Measurements from ENCODE around the gene CHTOP.

CHTOP gene

DNA sequence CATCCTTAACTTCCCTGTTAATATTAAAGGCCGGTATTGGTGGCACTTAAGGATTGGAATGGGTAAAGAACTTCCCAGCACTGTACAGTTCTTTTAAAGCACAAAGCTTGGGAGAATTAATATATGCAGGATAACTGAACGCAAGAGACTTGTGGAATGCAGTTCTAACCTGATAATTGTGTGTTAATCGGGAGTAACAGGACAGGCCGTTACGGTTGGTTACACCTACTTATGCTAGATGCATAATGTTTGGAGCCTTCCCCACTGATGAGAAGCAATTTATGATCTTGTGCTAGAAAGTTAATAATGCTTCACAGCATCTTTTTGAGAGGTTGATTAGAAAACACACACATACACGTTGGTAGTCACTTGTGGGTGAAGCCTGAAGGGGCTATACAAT is 7.0 kb downstream of the CHTOP start:
- no peak overlapping the region for H3K27ac ChIP-seq
- ChIA-PET POLR2A (ENCODE audit: low non-redundant PET) (no interaction called here), CTCF (no interaction called here)
- no peak for DNase-seq (ENCODE audit: low spot score)
- TF ChIP-seq, protein P1, sequence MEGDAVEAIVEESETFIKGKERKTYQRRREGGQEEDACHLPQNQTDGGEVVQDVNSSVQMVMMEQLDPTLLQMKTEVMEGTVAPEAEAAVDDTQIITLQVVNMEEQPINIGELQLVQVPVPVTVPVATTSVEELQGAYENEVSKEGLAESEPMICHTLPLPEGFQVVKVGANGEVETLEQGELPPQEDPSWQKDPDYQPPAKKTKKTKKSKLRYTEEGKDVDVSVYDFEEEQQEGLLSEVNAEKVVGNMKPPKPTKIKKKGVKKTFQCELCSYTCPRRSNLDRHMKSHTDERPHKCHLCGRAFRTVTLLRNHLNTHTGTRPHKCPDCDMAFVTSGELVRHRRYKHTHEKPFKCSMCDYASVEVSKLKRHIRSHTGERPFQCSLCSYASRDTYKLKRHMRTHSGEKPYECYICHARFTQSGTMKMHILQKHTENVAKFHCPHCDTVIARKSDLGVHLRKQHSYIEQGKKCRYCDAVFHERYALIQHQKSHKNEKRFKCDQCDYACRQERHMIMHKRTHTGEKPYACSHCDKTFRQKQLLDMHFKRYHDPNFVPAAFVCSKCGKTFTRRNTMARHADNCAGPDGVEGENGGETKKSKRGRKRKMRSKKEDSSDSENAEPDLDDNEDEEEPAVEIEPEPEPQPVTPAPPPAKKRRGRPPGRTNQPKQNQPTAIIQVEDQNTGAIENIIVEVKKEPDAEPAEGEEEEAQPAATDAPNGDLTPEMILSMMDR (conservative IDR thresholded peaks at IDR 0.05; ENCODE audit: low read depth) = no peak

DNA sequence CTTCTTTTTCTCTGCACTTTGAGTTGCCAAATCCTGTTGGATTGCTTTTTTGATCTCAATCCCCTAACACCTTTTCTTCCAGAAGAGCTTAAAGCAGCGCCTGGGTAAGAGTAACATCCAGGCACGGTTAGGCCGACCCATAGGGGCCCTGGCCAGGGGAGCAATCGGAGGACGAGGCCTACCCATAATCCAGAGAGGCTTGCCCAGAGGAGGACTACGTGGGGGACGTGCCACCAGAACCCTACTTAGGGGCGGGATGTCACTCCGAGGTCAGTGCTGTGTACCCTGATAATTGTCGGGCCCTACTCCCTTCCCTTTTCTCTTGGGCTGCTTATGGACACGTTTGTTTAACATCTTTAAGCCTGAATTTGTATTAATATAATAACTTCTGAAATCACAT is 8.3 kb downstream of the CHTOP start:
- no peak for DNase-seq (ENCODE audit: low spot score)
- no peak overlapping the region for H3K27ac ChIP-seq
- ChIA-PET POLR2A (ENCODE audit: low non-redundant PET) (no interaction called here), CTCF (no interaction called here)
- TF ChIP-seq, protein P1 (conservative IDR thresholded peaks at IDR 0.05; ENCODE audit: low read depth) = no peak

DNA sequence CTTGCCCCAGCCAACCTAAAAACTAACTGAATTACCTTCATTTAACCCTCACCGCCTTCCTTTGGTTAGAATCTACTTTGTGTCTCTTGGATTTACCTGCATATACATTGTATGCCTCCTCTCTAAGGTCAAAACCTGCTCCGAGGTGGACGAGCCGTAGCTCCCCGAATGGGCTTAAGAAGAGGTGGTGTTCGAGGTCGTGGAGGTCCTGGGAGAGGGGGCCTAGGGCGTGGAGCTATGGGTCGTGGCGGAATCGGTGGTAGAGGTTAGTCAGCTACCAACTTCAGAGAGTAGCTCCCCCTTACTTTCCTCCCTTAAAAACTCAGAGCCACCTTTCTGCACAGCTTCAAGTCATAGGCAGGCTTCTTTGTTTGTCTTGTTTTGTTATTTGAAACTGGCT is 9.2 kb downstream of the CHTOP start:
- CTCF ChIA-PET = interaction anchor here (1.2 kb wide), 1 partner anchor 133 kb away, joined by 3 read pairs; no protein-coding TSS in a partner anchor
- no peak overlapping the region for H3K27ac ChIP-seq
- TF ChIP-seq, protein P1 (conservative IDR thresholded peaks at IDR 0.05; ENCODE audit: low read depth) = no peak
- no peak for DNase-seq (ENCODE audit: low spot score)
- POLR2A ChIA-PET (ENCODE audit: low non-redundant PET) = interaction anchor here (0.7 kb wide), 1 partner anchor 8 kb away, joined by 3 read pairs; no protein-coding TSS in a partner anchor

DNA sequence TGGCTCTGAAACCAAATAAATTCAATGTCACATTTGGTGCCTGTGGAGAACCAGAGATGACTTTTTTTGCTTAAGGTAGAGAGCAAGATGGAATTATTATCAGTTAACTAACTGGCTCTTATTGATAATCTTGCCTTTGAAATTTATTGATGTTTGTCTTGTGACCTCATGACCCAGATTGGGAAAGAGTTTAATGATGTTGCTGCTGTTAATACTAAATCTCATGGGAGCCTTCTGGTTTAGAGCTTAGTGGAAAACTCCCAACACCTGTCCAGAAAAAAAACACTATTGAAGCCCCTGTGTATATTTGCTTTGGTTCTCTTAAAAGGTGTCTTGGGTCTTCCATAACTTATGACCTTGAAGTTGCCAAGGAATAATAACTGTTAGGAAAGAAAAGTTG is 9.9 kb downstream of the CHTOP start:
- no peak for DNase-seq (ENCODE audit: low spot score)
- H3K27ac ChIP-seq = no peak overlapping the region

DNA sequence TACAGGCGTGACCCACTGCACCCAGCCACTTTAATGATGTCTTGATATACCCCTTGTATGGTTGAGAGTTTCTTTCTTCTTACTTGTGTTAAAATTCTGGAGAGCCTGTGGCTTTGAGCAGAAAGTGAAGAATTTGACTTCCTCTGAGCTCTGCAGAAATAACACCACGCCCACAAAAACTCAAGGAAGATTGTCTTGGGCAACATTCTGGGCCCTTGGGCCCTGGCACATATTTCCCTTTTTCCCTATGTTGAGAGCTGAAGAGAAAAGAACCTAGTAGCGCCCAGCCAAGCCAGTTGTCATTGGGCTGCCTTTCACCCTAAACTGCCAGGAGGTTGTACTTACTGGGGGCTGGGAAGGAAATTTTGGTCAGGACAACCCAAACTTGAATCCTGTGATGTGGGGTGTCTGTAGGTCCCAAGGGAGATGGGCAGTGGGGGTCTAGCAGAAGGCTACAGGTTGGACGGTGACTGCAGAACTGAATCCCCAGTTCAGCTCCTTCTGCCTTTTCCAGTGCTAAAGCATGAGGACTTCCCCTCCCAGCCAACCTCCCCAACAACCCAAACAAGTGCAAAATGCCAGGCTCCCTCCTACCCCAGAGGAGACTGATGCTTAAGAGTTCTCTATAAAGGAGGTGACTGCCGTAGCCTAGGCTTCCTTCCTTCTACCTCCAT is 12.9 kb downstream of the CHTOP start:
- no peak for DNase-seq (ENCODE audit: low spot score)
- TF ChIP-seq, protein P1 (conservative IDR thresholded peaks at IDR 0.05; ENCODE audit: low read depth) = no peak
- peak overlapping the region; percentile 53 for H3K27ac ChIP-seq
- ChIA-PET POLR2A (ENCODE audit: low non-redundant PET) (no interaction called here), CTCF (no interaction called here)

More for the DNA sequence above, 9.9 kb downstream of the CHTOP start:
- ChIA-PET POLR2A (ENCODE audit: low non-redundant PET) (no interaction called here), CTCF (interaction anchor here (0.6 to 1.2 kb wide), 4 partner anchors 71 to 343 kb away, joined by 3 to 4 read pairs (median 4); no protein-coding TSS in a partner anchor)
- TF ChIP-seq, protein P1 (conservative IDR thresholded peaks at IDR 0.05; ENCODE audit: low read depth) = no peak

DNA sequence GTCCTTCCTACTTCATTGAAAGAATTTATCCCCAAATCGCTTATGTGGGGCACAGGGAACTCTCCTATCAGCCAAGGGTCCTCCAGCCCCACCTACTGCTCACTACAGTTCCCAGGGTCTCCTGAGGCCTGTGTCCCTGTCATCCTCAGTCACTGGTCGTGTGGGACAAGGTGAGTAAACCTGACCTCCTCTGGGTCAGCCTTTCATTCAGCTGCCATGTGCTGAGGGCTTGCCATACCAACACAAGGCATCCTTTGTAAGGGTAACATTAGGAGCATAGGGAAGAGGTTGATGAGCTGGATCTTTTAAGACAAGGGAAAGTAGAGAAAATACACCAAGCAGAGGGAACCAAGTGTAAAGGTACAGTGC is 13.5 kb downstream of the CHTOP start:
- POLR2A ChIA-PET (ENCODE audit: low non-redundant PET) = interaction anchor here (0.6 kb wide), 1 partner anchor 14 kb away, joined by 3 read pairs; the partner anchor contains the start of gene CHTOP
- no peak for DNase-seq (ENCODE audit: low spot score)
- CTCF ChIA-PET = no interaction called here
- TF ChIP-seq, protein P1 (conservative IDR thresholded peaks at IDR 0.05; ENCODE audit: low read depth) = no peak
- H3K27ac ChIP-seq = peak overlapping the region; percentile 53

All from RWPE1 (cell line).